ENCODE data around the gene EEF1AKMT3. TPM values are rescaled to one million over a fixed set of nuclear protein-coding genes. Genes with fewer than 3 reads are reported as not detected.
A peak's percentile ranks its signal among the peaks of the same experiment; 100 is the strongest.

EEF1AKMT3 gene
- total RNA-seq, 2 donors from 2014 or later = 3.7 to 5.8 TPM

- no peak for TF ChIP-seq CTCF (conservative IDR thresholded peaks at IDR 0.05)
- 73% methylated on average over 1 of the region's 1 CpG; no CpG with 5 or more reads in 1 of the 2 experiments for WGBS, 2 experiments (ENCODE audit: insufficient coverage in 1 of 2, insufficient read length in 1 of 2)
- Histone ChIP-seq H3K36me3 (ENCODE audit: control insufficient read depth, insufficient read depth, low read length) (peaks cover 3% of the 10 kb centered on the region), H3K27me3 (ENCODE audit: control insufficient read depth, insufficient read depth, low read length, poor library complexity, severe bottlenecking) (peaks cover 79% of the 10 kb centered on the region), H3K9me3 (ENCODE audit: control insufficient read depth, low read length) (no peaks in the 10 kb centered on the region), H3K4me3 (ENCODE audit: low read length) (no peak overlapping the region), H3K27ac (ENCODE audit: low read depth, low read length) (no peak overlapping the region), H3K9ac (ENCODE audit: extremely low read depth, low read length, poor library complexity, severe bottlenecking) (no peak overlapping the region), H3K4me1 (ENCODE audit: control insufficient read depth, insufficient read depth, low read length) (no peaks in the 10 kb centered on the region)
- no peak for DNase-seq
- peaks cover 4% of the 10 kb centered on the region for H3K36me3 Mint-ChIP-seq (ENCODE audit: low read depth)
- H3K4me3 Mint-ChIP-seq = no peak overlapping the region
- peaks cover 72% of the 10 kb centered on the region for H3K27me3 Mint-ChIP-seq (ENCODE audit: insufficient read depth)
- H3K27ac Mint-ChIP-seq = no peak overlapping the region
- H3K9me3 Mint-ChIP-seq = peaks cover 3% of the 10 kb centered on the region
- peaks cover 12% of the 10 kb centered on the region for H3K4me1 Mint-ChIP-seq
Observed at GRCh38 chr12:57741413-57741789, 31.0 kb upstream of the EEF1AKMT3 start.

GRCh38 chr12:57741844-57742738 lies 30.3 kb upstream of the EEF1AKMT3 start:
- Mint-ChIP-seq H3K4me3 (no peak overlapping the region), H3K36me3 (ENCODE audit: low read depth) (peaks cover 11% of the 10 kb centered on the region), H3K9me3 (peaks cover 3% of the 10 kb centered on the region), H3K4me1 (peaks cover 7% of the 10 kb centered on the region), H3K27me3 (ENCODE audit: insufficient read depth) (peaks cover 65% of the 10 kb centered on the region), H3K27ac (no peak overlapping the region)
- 66 to 68% methylated on average over 12 to 14 of the region's 14 CpGs for WGBS, 2 experiments (ENCODE audit: insufficient coverage in 1 of 2, insufficient read length in 1 of 2)
- no peak overlapping the region for H3K4me3 ChIP-seq (ENCODE audit: low read length)
- no peak overlapping the region for H3K27ac ChIP-seq (ENCODE audit: low read depth, low read length)
- TF ChIP-seq CTCF (conservative IDR thresholded peaks at IDR 0.05) = peak; percentile 39
- no peaks in the 10 kb centered on the region for H3K9me3 ChIP-seq (ENCODE audit: control insufficient read depth, low read length)
- H3K9ac ChIP-seq (ENCODE audit: extremely low read depth, low read length, poor library complexity, severe bottlenecking) = no peak overlapping the region
- DNase-seq = peak; percentile 84
- H3K4me1 ChIP-seq (ENCODE audit: control insufficient read depth, insufficient read depth, low read length) = no peaks in the 10 kb centered on the region
- H3K27me3 ChIP-seq (ENCODE audit: control insufficient read depth, insufficient read depth, low read length, poor library complexity, severe bottlenecking) = peaks cover 72% of the 10 kb centered on the region
- peaks cover 10% of the 10 kb centered on the region for H3K36me3 ChIP-seq (ENCODE audit: control insufficient read depth, insufficient read depth, low read length)

- H3K9me3 ChIP-seq (ENCODE audit: control insufficient read depth, low read length) = no peaks in the 10 kb centered on the region
- WGBS, 2 experiments (ENCODE audit: insufficient coverage in 1 of 2, insufficient read length in 1 of 2) = 100% methylated on average over 1 of the region's 2 CpGs; no CpG with 5 or more reads in 1 of the 2 experiments
- H3K36me3 ChIP-seq (ENCODE audit: control insufficient read depth, insufficient read depth, low read length) = peaks cover 27% of the 10 kb centered on the region
- H3K9ac ChIP-seq (ENCODE audit: extremely low read depth, low read length, poor library complexity, severe bottlenecking) = no peak overlapping the region
- DNase-seq = no peak
- H3K4me1 ChIP-seq (ENCODE audit: control insufficient read depth, insufficient read depth, low read length) = no peaks in the 10 kb centered on the region
- H3K36me3 Mint-ChIP-seq (ENCODE audit: low read depth) = peaks cover 26% of the 10 kb centered on the region
- H3K27me3 Mint-ChIP-seq (ENCODE audit: insufficient read depth) = peaks cover 54% of the 10 kb centered on the region
- H3K4me1 Mint-ChIP-seq = peaks cover 7% of the 10 kb centered on the region
- no peak overlapping the region for H3K27ac ChIP-seq (ENCODE audit: low read depth, low read length)
- no peak for TF ChIP-seq CTCF (conservative IDR thresholded peaks at IDR 0.05)
- peaks cover 3% of the 10 kb centered on the region for H3K9me3 Mint-ChIP-seq
- no peak overlapping the region for H3K27ac Mint-ChIP-seq
- H3K4me3 ChIP-seq (ENCODE audit: low read length) = no peak overlapping the region
- H3K27me3 ChIP-seq (ENCODE audit: control insufficient read depth, insufficient read depth, low read length, poor library complexity, severe bottlenecking) = peaks cover 55% of the 10 kb centered on the region
- peak overlapping the region; percentile 94 for H3K4me3 Mint-ChIP-seq
Observed at GRCh38 chr12:57743769-57744168, 28.6 kb upstream of the EEF1AKMT3 start.

All from endodermal cell (in vitro differentiated cells).